Epithelial cell of esophagus (primary cell): ENCODE measurements around the gene KAZN.
A peak's percentile ranks its signal among the peaks of the same experiment; 100 is the strongest.

Experiments used
- DNase-seq: peaks from one replicate; pipeline ENCODE4 v3.0.0; 2010; ENCODE audit warnings: low read depth
- H3K4me3 ChIP-seq: 2 replicates; pipeline ENCODE4 v1.5.1; 2011; ENCODE audit warnings: mild to moderate bottlenecking, low read length, control low read depth
- CTCF ChIP-seq: IDR thresholded peaks from 2 replicates; pipeline ENCODE4 v1.5.1; 2011; ENCODE audit warnings: low read depth, mild to moderate bottlenecking, low read length, control low read depth, inconsistent platforms; ENCODE audit not compliant: insufficient read depth; ENCODE audit errors: missing control alignments

Gene KAZN

GRCh38 chr1:15042866-15043265, 444.4 kb downstream of the KAZN start:
- H3K4me3 ChIP-seq, result no peak overlapping the region
- no peak for DNase-seq
- no peak for TF ChIP-seq CTCF

GRCh38 chr1:15043934-15044333, 445.4 kb downstream of the KAZN start:
- no peak overlapping the region for H3K4me3 ChIP-seq
- DNase-seq, result no peak
- TF ChIP-seq CTCF, result no peak

- no peak overlapping the region for H3K4me3 ChIP-seq
- TF ChIP-seq CTCF, result no peak
- DNase-seq, result no peak
These were observed 446.6 kb downstream of the KAZN start for GRCh38 chr1:15045123-15045522.

GRCh38 chr1:15046487-15047165, 448.1 kb downstream of the KAZN start:
- peak; percentile 79 for DNase-seq
- no peak overlapping the region for H3K4me3 ChIP-seq
- peak; percentile 93 for TF ChIP-seq CTCF

GRCh38 chr1:15047237-15047636, 448.8 kb downstream of the KAZN start:
- no peak for TF ChIP-seq CTCF
- no peak for DNase-seq

GRCh38 chr1:15048437-15048980, 450.0 kb downstream of the KAZN start:
- no peak for TF ChIP-seq CTCF
- no peak overlapping the region for H3K4me3 ChIP-seq
- no peak for DNase-seq

More at GRCh38 chr1:15047237-15047636, 448.8 kb downstream of the KAZN start:
- no peak overlapping the region for H3K4me3 ChIP-seq

- H3K4me3 ChIP-seq, result no peak overlapping the region
- no peak for TF ChIP-seq CTCF
- no peak for DNase-seq
These were observed 450.6 kb downstream of the KAZN start for GRCh38 chr1:15049067-15049466.
